ENCODE results near the gene RNU4-1.
"Not testable (repeated sequence)": the region's sequence is repeated elsewhere in the genome, so short reads cannot be mapped to it uniquely, and the experiment has no call there.

Gene RNU4-1

DNA sequence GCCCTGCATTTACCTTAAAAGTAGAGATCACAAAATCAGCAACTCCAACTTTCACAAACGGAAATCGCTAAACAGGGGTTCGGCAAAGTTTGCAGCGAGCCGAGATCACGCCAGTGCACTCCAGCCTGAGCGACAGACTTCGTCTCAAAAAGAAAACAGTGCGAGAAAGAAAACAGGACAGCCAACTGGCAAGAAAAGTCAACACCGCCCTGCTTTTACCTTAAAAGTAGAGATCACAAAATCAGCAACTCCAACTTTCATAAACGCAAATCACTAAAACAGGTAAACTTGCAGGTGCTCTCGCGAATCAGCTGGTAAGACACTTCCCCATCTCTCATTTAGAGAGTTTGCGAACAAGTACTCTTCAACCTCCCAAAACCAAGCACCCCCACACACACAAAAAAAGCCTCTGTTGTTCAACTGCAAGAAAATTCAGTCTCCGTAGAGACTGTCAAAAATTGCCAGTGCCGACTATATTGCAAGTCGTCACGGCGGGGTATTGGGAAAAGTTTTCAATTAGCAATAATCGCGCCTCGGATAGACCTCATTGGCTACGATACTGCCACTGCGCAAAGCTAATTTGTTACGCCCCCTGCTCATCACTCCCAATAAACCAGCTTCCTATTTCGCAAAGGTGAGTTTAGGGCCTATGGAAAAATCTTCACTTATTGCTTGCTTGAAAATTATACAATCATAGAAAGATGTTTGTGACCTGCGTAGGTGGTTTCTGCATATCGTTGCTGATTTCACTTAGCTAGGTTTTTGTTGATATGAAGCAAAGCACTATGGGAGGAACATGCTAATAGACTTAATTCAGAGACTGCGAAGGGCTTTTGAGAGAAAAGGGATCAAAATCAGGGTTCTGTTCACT, at the start of gene RNU4-1:
RNU4-1 (minus strand) TSS at position 577 of the 871 bp plus-strand sequence.
- H3K4me3 ChIP-seq (ENCODE audit: low read depth, low read length), result peak within 1 kb of the TSS; percentile 55
- no peaks in the 10 kb centered on the region for H3K27me3 ChIP-seq (replicated peaks)
- H3K36me3 ChIP-seq (replicated peaks), result no peaks in the 10 kb centered on the region
- in situ Hi-C loops (cut with HindIII; ENCODE audit: low pct_ligation_motif_present, low sequenced_read_pairs), result no loop called here
- TF ChIP-seq, protein P1, sequence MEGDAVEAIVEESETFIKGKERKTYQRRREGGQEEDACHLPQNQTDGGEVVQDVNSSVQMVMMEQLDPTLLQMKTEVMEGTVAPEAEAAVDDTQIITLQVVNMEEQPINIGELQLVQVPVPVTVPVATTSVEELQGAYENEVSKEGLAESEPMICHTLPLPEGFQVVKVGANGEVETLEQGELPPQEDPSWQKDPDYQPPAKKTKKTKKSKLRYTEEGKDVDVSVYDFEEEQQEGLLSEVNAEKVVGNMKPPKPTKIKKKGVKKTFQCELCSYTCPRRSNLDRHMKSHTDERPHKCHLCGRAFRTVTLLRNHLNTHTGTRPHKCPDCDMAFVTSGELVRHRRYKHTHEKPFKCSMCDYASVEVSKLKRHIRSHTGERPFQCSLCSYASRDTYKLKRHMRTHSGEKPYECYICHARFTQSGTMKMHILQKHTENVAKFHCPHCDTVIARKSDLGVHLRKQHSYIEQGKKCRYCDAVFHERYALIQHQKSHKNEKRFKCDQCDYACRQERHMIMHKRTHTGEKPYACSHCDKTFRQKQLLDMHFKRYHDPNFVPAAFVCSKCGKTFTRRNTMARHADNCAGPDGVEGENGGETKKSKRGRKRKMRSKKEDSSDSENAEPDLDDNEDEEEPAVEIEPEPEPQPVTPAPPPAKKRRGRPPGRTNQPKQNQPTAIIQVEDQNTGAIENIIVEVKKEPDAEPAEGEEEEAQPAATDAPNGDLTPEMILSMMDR (IDR thresholded peaks at IDR 0.05; ENCODE audit: low read depth, low read length, missing control alignments), result no peak
- peak; percentile 93 for DNase-seq
- H3K27ac ChIP-seq, result peak within 1 kb of the TSS; percentile 100

DNA sequence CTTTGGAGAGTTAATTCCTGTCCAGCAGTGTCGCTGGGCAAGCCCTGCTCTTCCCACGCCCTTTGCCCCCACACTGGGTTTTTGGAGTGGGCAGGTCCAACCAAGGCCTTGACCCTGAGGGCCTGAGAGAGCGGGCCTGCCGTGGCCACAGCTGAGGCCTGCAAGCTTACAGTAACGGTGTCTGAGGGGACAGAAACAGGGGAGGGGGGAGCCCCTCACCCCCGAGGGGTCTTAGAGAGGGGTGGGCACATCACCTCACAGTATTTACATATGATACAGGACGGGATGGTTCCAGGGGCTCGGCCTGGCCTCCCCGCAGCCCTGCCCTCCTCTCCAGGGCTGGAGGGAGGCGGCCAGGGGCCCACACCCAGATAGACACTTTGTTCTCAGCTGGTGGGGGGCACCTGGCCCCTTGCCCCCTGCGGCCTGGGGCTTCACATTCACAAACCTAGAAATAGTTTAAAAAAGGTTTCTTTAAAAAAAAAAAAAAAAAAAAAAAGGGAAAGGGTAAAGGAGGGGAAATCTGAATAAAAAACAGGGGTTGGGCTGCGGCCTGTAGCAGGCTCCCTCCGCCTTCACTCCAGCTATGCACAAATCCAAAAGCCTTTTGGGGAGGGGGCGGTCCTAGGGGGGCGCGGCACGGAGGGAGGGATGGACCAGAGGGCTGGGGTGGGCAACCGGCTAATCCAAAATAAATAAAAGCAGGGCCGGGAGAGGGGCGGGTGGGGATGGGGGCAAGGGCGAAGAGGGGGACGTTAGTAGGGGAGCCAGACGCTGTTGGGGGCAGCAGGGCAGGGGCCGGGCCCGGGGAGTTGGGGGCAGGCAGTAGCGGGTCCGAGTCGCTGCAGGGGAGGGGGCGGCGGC, 49.4 kb upstream of the RNU4-1 start:
- H3K36me3 ChIP-seq (replicated peaks), result no peaks in the 10 kb centered on the region
- no peaks in the 10 kb centered on the region for H3K27me3 ChIP-seq (replicated peaks)
- TF ChIP-seq, protein P1 (IDR thresholded peaks at IDR 0.05; ENCODE audit: low read depth, low read length, missing control alignments), result no peak
- DNase-seq, result no peak
- in situ Hi-C loops (cut with HindIII; ENCODE audit: low pct_ligation_motif_present, low sequenced_read_pairs), result no loop called here
- H3K27ac ChIP-seq, result no peak overlapping the region
- no peak overlapping the region for H3K4me3 ChIP-seq (ENCODE audit: low read depth, low read length)

DNA sequence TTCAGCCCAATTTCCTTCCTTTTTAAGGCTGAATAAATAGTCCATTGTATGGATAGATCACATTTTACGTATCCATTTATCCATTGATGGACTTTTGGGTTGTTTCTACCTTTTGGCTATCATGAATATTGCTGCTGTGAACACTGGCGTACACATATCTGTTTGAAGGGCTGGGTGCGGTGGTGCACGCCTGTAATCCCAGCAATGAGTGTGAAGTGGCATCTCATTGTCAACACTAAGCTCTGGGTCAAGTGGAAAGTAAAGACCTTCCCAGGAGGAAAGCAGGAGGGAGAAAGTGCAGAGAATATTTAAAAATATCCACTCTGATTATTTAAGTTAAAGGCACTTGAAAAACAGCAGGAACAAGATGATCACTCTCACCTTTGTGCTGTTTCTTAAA, 46.2 kb upstream of the RNU4-1 start:
- in situ Hi-C loops (cut with HindIII; ENCODE audit: low pct_ligation_motif_present, low sequenced_read_pairs), result no loop called here
- no peaks in the 10 kb centered on the region for H3K36me3 ChIP-seq (replicated peaks)
- H3K27me3 ChIP-seq (replicated peaks), result no peaks in the 10 kb centered on the region
- TF ChIP-seq, protein P1 (IDR thresholded peaks at IDR 0.05; ENCODE audit: low read depth, low read length, missing control alignments), result no peak
- no peak for DNase-seq
- H3K4me3 ChIP-seq (ENCODE audit: low read depth, low read length), result no peak overlapping the region
- no peak overlapping the region for H3K27ac ChIP-seq

DNA sequence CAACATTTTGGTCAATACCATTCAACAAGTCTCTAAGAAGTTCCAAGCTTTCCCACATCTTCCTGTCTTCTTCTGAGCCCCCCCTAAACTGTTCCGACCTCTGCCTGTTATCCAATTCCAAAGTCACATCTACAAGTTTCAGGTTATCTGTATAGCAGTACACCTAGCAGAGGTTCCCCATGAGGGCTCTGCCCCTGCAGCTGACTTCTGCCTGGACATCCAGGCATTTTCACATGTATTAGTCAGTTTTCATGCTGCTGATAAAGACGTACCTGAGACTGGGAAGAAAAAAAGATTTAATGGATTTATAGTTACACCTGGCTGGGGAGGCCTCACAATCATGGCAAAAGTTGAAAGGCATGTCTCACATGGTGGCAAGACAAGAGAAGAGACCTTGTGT, 44.7 kb upstream of the RNU4-1 start:
- in situ Hi-C loops (cut with HindIII; ENCODE audit: low pct_ligation_motif_present, low sequenced_read_pairs), result no loop called here

DNA sequence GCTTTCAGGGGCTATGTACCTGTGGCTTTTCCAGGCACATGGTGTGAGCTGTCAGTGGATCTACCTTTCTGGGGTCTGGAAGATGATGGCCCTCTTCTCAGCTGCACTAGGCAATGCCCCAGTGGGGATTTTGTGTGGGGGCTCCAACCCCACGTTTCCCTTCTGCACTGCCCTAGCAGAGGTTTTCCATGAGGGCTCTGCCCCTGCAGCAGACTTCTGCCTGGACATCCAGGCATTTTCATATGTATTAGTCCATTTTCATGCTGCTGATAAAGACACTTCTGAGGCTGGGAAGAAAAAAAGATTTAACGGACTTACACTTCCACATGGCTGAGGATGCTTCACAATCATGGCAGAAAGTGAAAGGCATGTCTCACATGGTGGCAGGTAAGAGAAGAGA, 43.4 kb upstream of the RNU4-1 start:
- DNase-seq; in situ Hi-C loops (cut with HindIII; ENCODE audit: low pct_ligation_motif_present, low sequenced_read_pairs): not testable (repeated sequence)

More for the DNA sequence above, 44.7 kb upstream of the RNU4-1 start:
- Histone ChIP-seq H3K27ac (no peak overlapping the region), H3K27me3 (replicated peaks) (no peaks in the 10 kb centered on the region), H3K36me3 (replicated peaks) (no peaks in the 10 kb centered on the region), H3K4me3 (ENCODE audit: low read depth, low read length) (no peak overlapping the region)
- DNase-seq, result no peak
- TF ChIP-seq, protein P1 (IDR thresholded peaks at IDR 0.05; ENCODE audit: low read depth, low read length, missing control alignments), result no peak

DNA sequence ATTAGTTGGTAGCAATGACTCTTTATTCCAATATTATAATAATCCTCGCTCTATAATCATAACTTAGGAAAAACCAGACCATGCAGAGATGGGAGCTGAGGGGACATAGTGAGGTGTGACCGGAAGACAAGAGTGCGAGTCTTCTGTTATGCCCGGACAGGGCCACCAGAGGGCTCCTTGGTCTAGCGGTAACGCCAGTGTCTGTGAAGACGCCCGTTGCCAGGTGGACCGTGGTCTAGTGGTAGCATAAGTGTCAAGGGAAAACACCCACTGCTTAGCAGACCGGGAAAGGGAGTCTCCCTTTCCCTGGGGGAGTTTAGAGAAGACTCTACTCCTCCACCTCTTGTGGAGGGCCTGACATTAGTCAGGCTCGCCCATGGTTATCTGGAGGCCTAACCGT, 42.4 kb upstream of the RNU4-1 start:
- TF ChIP-seq, protein P1 (IDR thresholded peaks at IDR 0.05; ENCODE audit: low read depth, low read length, missing control alignments), result peak; percentile 76
- H3K27ac ChIP-seq; in situ Hi-C loops (cut with HindIII; ENCODE audit: low pct_ligation_motif_present, low sequenced_read_pairs); H3K27me3 ChIP-seq (replicated peaks); H3K36me3 ChIP-seq (replicated peaks); H3K4me3 ChIP-seq (ENCODE audit: low read depth, low read length): not testable (repeated sequence)
- DNase-seq, result peak; percentile 52

More for the DNA sequence above, 43.4 kb upstream of the RNU4-1 start:
- not testable (repeated sequence) for H3K4me3 ChIP-seq (ENCODE audit: low read depth, low read length); H3K36me3 ChIP-seq (replicated peaks); H3K27me3 ChIP-seq (replicated peaks); H3K27ac ChIP-seq

Data from brain microvascular endothelial cell (primary cell).